ENCODE results near the gene GPRC5C.

DNA sequence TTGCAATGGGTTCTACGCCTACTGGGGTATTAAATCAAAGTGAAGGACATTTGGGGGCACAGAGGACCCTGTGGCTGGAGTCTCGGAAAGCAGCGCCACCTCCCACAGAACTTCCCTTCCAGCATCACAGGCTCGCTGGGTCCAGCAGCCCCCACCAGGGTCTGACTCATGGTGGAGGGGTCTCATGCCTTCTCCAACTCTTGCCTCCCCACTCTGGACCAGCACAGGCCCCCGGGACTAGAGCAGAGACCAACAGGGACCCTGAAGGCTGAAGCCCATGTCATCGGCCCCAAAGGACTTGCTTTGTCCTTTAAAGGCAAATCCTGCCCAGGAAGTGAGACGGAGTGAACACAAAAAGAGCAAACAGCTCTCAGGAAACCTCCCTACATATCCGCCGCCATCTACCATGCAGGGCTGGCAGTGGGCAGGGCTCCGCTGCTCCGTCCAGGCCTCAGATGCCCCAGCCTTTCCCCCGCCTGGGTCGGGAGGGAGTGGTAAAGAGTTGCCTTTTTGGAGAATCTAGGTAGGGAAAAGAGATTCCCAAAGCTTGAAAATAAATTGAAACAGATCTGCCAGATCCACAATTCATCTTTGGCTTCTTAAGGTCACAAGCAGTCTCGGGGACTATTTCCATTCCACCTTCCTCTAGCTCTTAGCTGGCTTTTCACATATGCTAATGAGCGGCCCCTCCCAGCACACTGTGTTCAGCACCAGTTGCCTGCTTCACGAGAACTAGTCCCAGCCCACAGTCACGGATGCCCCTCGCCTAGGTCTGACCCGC is 2.1 kb upstream of the GPRC5C start:
- TF ChIP-seq POLR2AphosphoS5 (IDR thresholded peaks at IDR 0.05) = no peak
- TF ChIP-seq, protein P1, sequence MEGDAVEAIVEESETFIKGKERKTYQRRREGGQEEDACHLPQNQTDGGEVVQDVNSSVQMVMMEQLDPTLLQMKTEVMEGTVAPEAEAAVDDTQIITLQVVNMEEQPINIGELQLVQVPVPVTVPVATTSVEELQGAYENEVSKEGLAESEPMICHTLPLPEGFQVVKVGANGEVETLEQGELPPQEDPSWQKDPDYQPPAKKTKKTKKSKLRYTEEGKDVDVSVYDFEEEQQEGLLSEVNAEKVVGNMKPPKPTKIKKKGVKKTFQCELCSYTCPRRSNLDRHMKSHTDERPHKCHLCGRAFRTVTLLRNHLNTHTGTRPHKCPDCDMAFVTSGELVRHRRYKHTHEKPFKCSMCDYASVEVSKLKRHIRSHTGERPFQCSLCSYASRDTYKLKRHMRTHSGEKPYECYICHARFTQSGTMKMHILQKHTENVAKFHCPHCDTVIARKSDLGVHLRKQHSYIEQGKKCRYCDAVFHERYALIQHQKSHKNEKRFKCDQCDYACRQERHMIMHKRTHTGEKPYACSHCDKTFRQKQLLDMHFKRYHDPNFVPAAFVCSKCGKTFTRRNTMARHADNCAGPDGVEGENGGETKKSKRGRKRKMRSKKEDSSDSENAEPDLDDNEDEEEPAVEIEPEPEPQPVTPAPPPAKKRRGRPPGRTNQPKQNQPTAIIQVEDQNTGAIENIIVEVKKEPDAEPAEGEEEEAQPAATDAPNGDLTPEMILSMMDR (IDR thresholded peaks at IDR 0.05) = no peak
- TF ChIP-seq POLR2A (IDR thresholded peaks at IDR 0.05; ENCODE audit: low read depth) = no peak

Data from esophagus muscularis mucosa (tissue), 3 donors.